Glutamatergic neuron (in vitro differentiated cells): ENCODE measurements around the gene BIK. TPM values are rescaled to one million over a fixed set of nuclear protein-coding genes. Genes with fewer than 3 reads are reported as not detected.

ENCODE experiments used
- DNase-seq: peaks from one replicate; pipeline ENCODE4 v3.0.0; 2022
- H3K27ac Mint-ChIP-seq: one replicate; pipeline ENCODE4 v1.8.0; 2020; ENCODE audit warnings: mild to moderate bottlenecking, mixed read lengths, inconsistent platforms; ENCODE audit not compliant: unreplicated experiment
- H3K27me3 Mint-ChIP-seq: one replicate; pipeline ENCODE4 v1.8.0; 2020; ENCODE audit warnings: mild to moderate bottlenecking, moderate library complexity, mixed read lengths, inconsistent platforms; ENCODE audit not compliant: unreplicated experiment
- H3K36me3 Mint-ChIP-seq: one replicate; pipeline ENCODE4 v1.8.0; 2020; ENCODE audit warnings: mild to moderate bottlenecking, mixed read lengths, inconsistent platforms; ENCODE audit not compliant: unreplicated experiment
- H3K4me1 Mint-ChIP-seq: one replicate; pipeline ENCODE4 v1.8.0; 2020; ENCODE audit warnings: mild to moderate bottlenecking, low read depth, mixed read lengths, inconsistent platforms; ENCODE audit not compliant: unreplicated experiment
- H3K4me3 Mint-ChIP-seq: one replicate; pipeline ENCODE4 v1.8.0; 2020; ENCODE audit warnings: mild to moderate bottlenecking, mixed read lengths, inconsistent platforms; ENCODE audit not compliant: unreplicated experiment
- H3K9me3 Mint-ChIP-seq: one replicate; pipeline ENCODE4 v1.8.0; 2020; ENCODE audit warnings: mild to moderate bottlenecking, moderate library complexity, mixed read lengths, inconsistent platforms; ENCODE audit not compliant: unreplicated experiment
- total RNA-seq: library from RNA; stranded (reverse); fragmentation: NEBNext Ultra II Directional; extraction: Animal tissue kit (Norgen Biotek cat#: 25700); gene quantifications from one replicate; pipeline ENCODE4 v1.2.1, GENCODE V29; 2021; ENCODE audit not compliant: unreplicated experiment
- TF ChIP-seq, protein P1 (sequence below): fragments of 200-600 bp; sonication (generic); IDR thresholded peaks from one replicate; pipeline ENCODE4 v1.5.0; 2021; ENCODE audit not compliant: partially characterized antibody, unreplicated experiment

Gene BIK
- total RNA-seq, 1 donor from 2014 or later, result 17.3 TPM

DNA sequence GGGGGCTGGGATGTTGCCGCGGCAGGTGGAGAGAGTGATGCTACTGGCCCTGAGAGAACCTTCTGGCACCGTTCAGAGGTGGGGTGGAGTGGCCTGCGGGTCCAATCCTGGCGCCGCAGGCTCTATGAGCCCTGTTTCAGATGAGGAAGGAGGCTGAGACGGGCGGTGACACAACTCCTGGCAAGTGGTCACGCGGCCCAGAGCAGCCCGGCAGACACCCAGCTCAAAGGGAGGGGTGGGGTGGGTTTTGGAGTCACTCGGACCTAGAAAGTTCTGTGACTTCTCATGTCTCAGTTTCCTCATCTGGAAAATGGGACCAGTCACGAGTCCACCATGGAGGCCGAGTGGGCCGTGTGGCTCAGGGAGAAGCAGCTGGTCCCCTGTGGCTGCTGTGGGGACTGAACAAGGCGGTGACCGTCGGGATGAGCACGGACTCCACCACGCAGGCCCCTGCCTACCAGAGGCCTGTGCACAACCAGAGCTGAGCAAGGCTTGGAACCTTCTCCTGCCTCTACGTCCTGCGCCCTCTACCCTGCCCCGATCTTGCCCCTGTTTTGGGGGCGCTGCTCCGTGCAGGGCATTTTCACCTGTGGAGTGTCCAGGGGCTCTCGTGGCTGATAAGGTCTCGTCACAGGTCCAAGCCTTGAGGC is 44.5 kb downstream of the BIK start:
- Mint-ChIP-seq H3K27ac (no peak overlapping the region), H3K9me3 (no peaks in the 10 kb centered on the region), H3K27me3 (peaks cover 4% of the 10 kb centered on the region), H3K4me3 (no peak overlapping the region), H3K4me1 (peaks cover 1% of the 10 kb centered on the region), H3K36me3 (no peaks in the 10 kb centered on the region)
- TF ChIP-seq, protein P1, sequence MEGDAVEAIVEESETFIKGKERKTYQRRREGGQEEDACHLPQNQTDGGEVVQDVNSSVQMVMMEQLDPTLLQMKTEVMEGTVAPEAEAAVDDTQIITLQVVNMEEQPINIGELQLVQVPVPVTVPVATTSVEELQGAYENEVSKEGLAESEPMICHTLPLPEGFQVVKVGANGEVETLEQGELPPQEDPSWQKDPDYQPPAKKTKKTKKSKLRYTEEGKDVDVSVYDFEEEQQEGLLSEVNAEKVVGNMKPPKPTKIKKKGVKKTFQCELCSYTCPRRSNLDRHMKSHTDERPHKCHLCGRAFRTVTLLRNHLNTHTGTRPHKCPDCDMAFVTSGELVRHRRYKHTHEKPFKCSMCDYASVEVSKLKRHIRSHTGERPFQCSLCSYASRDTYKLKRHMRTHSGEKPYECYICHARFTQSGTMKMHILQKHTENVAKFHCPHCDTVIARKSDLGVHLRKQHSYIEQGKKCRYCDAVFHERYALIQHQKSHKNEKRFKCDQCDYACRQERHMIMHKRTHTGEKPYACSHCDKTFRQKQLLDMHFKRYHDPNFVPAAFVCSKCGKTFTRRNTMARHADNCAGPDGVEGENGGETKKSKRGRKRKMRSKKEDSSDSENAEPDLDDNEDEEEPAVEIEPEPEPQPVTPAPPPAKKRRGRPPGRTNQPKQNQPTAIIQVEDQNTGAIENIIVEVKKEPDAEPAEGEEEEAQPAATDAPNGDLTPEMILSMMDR, result no peak
- DNase-seq, result no peak

DNA sequence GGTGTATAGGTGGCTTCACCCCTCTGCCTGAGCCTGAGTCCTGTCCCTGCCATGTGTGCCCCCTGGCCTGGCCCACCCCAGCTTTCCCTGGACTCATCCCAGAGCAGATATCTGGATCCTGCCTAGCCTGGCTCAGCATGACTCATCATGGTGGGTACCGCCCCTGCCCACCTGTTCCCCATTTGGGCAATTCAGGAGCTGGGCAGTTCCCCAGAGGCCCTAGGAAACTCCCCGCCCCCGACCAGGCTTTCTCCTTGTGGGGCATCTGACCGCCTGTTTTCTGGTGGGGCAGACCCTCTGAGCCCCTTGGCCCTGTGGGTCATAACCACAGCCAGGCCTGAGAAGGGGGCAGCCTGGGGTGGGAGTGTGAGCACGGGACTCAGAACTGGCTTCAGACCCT is 45.2 kb downstream of the BIK start:
- no peaks in the 10 kb centered on the region for H3K36me3 Mint-ChIP-seq
- H3K4me1 Mint-ChIP-seq, result peaks cover 1% of the 10 kb centered on the region
- peaks cover 8% of the 10 kb centered on the region for H3K27me3 Mint-ChIP-seq
- no peak overlapping the region for H3K4me3 Mint-ChIP-seq
- DNase-seq, result no peak
- TF ChIP-seq, protein P1, result no peak
- peaks cover 3% of the 10 kb centered on the region for H3K9me3 Mint-ChIP-seq
- no peak overlapping the region for H3K27ac Mint-ChIP-seq

DNA sequence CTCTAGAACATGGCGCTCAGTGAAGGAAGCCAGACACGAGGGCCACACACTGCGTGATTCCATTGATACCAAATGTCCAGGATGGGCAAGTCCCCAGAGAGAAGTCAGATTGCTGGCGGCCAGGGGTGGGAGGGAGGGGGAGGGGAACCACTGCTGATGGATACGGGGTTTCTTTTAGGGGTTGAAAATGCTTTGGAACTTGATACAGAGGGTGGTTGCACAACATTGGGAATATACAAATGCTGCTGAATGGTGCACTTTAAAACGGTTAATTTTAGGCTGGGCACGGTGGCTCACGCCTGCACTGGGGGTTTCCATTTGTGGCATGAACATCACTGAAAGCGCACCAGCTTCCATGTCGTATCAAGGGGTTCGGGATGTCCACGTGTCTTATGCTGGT is 45.9 kb downstream of the BIK start:
- no peak overlapping the region for H3K27ac Mint-ChIP-seq
- no peaks in the 10 kb centered on the region for H3K36me3 Mint-ChIP-seq
- peaks cover 3% of the 10 kb centered on the region for H3K9me3 Mint-ChIP-seq
- no peak overlapping the region for H3K4me3 Mint-ChIP-seq
- no peak for DNase-seq
- peaks cover 1% of the 10 kb centered on the region for H3K4me1 Mint-ChIP-seq
- TF ChIP-seq, protein P1, result no peak
- peaks cover 5% of the 10 kb centered on the region for H3K27me3 Mint-ChIP-seq

DNA sequence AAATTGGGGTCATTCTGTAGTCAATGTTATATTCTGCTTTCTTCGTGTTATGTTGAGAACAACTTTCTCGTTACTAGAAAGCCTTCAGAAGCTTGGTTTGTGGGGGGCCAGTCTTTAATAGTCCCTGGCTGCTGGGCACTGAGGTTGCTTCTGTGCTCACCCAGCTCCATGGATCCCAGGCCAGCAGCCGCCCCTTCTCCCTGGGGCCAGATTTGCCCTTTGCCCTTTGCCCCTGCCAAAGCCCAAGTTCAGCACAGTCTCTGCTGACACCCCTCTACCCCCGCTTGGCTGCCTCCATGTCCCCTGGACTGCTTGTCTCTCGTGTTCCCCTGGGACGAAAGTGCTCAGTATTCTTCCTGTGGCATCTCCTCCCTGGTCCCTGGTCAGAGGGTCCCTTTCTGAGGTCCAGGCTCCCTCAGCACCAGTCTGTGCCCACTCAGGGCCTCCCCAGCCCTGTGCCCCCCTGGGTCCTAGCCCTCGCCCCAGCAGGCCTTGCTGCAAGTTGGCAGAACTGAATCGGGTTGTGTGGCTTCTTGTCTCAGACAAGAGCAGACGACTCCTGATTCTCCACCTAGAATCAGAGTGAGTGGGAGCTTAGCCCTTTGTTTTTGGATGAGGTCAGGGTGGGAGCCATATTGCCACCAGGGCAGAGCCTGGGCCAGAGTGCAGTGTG is 47.5 kb downstream of the BIK start:
- Mint-ChIP-seq H3K9me3 (peaks cover 3% of the 10 kb centered on the region), H3K27ac (no peak overlapping the region), H3K36me3 (no peaks in the 10 kb centered on the region), H3K4me1 (peaks cover under 1% of the 10 kb centered on the region), H3K27me3 (peaks cover 5% of the 10 kb centered on the region), H3K4me3 (no peak overlapping the region)
- no peak for DNase-seq
- TF ChIP-seq, protein P1, result no peak
